NCI-H2081 treated with DMSO at 0.1 percent for 48 hours (cell line): ENCODE data around the gene GJC2.

Experiments
- DNase-seq: peaks from one replicate; lab custom pipeline; 2025; lab: John Stamatoyannopoulos, UW

Gene GJC2

DNA sequence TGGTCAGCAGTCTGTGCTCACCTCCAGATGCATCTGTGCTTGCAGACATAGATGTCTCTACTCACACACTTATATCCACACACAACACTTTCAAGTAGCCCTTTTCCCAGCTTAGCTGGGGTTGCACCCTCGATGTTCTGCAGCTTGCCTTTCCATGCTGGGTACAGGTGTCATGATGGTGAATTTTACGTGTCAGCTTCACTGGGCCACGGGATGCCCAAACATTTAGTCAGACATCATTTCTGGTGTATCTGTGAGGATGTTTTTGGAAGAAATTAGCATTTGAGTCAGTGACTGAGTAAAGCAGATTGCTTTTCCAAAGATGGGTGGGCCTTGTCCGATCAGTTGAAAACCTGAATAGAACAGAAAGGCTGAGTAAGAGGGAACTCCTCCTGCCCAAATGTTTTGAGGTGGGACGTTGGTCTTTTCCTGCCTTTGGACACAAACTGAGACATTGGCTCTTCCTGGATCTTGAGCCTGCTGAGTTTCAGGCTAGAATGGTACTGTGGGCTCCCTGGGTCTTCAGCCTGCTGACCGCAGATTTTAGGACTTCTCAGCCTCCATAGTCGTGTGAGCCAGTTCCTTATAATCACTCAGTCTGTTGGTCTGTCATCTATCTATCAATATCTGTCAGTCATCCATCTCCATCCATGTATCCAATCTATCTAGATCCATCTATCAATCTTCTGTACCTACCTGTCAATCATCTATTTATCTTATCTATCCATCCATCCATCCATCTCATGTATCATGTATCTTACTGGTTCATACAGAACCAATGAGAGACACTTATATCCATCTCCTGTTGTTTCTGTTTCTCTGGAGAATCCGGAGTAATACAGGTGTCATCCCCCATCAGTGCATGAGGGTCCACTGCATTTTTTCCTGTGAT is 45.4 kb downstream of the GJC2 start:
- DNase-seq: no peak

GRCh38 chr1:228197555-228198147 is 47.9 kb downstream of the GJC2 start:
- no peak for DNase-seq

- no peak for DNase-seq
Measured at GRCh38 chr1:228198977-228199590, 49.4 kb downstream of the GJC2 start.

DNA sequence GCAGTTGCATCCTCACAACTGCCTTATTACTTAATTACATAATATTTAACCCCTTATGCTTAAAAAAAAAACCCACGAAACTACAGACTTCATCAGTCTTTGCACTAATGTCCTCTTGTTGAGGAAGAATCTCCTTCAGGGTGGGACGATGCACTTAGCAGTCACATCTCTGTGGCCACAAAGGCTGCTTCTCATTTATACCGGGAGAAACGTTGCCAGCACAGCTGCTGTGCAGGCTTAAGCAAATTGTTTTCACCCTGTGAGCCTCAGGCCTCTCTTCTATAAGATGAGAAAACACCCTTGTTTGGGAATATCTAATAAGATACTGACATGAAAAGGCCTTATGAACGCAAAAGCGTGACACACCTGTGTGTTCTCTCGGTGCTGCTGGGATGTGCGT is 55.2 kb downstream of the GJC2 start:
- DNase-seq: no peak

DNA sequence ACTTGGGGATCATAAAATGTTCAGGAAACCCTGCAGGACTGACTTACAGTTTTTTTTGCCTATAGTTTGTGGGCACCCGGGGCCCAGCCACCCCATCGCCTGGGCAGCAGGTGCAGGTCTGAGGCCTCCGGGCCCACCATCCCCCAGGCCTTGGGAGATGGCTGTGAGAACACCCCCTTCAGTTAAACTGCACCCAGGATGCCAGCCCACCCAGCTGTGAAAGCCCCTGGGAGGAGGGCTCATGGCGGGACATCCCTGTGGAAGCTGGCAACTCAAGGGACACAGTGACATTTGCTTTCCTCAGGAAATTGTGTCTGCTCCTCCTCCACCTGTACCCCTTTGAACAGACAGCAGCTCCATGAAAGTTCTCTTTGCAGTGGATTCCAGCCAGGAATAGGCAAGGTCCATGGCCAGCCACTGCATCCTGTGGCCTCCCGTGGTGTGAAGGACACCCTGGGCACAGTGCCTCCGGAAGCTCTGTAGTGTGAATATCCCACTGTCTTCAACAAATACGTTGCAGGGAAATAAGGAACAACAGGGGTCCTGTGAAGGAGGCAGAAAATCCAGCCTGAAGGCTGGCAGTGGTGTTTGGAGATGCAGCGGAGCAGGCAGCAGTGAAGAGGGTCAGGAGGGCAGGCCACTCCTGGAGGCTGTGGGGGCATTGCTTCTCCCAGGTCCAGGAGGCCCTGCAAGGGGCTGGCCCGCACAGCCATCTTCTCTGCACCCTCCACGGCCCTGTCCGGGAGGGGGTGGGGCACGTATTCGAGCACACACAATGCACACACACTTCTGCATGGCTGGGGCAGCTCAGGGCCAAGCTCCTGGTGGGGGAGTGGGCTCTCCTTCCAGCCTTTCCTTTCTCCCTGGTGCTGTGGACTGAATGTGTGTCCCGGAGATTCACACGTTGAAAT is 56.1 kb downstream of the GJC2 start:
- no peak for DNase-seq

DNA sequence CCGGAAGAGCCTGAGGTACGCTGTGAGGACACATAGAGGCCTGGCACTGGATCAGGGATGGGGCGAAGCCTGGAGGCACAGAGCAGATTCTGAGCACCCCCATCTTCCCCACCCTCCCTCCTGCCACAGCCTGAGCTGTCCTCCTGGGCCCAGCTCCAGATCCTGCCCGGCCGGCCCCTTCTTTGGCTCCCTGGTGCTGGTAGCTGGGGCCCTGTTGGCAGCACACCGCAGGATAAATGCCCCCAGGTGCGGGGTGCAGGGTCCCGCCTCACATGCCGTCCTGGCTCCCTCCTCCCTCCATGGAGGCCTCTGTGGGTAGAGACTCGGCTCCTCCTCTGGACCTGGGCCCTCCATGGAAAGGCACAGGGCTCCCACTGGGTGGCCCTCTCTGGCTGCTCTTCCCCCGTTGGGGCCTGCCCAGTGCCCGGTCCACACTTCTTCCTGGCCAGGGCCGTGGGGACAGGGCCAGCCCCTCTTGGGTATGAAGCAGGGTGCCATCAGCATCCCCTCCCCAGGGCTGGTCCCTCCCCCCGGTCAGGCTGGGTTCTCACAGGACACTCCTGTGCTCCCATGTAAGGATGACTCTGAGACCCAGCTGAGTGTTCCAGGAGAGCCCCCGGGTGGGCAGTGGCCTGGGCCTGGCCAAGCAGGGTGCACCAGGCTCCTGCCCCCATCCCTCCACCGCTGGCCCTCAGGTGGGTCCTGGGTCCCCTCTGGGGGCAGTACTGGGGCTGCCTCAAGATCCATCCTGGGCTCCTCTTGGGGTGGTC is 57.0 kb downstream of the GJC2 start:
- DNase-seq: no peak

- DNase-seq: no peak
Measured at GRCh38 chr1:228207381-228207810, 57.7 kb downstream of the GJC2 start.

GRCh38 chr1:228207851-228208821 is 58.4 kb downstream of the GJC2 start, which contains the start of gene OBSCN:
Gene OBSCN, plus strand, starts transcription at chr1:228208044. Its CDS starts 3,740 bp downstream, at chr1:228211784.
- no peak for DNase-seq

DNA sequence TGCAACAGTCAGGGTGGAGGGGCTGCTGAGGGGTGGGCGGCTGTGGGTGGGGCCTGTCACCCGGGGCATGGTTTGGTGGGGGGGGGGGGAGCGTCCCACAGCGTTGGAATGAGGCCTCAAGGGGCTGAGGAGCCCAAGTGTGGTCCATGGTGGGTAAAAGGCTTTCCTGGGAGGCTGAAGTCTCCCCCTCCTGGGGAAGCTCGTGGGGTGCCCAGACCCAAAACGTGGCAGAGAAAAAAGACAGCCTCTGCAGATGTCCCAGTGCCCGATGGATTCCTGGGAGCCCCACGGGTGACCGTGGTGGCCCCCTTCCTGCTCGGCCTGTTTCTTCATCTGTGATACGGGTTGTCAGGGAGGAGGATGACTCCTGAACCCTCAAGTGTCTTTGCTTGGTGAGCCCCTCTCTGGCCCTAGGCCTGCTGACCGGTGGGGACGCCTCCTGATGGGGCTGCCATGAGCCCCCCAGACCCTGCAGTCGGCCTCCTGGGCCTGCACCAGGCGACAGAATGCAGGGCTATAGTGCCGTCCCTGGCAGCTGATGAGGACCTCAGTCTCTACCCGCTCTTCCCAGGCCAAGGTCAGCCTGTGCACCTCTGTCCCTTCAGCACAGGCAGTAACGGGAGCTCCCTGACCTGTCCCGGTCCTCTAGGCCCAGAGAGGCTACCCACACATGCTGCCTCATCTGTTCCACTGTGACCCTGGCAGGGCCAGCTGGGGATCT is 59.3 kb downstream of the GJC2 start:
- DNase-seq: no peak
